Neural progenitor cell (in vitro differentiated cells): ENCODE data around the gene PRMT6.
"Not testable (repeated sequence)": the region's sequence is repeated elsewhere in the genome, so short reads cannot be mapped to it uniquely, and the experiment has no call there.

Source experiments
- CTCF ChIP-seq: fragments of 200-600 bp; sonication (generic); IDR thresholded peaks from 2 replicates; pipeline ENCODE4 v1.5.1; 2017; ENCODE audit warnings: antibody characterized with exemption, mild to moderate bottlenecking
- EZH2 ChIP-seq: fragments of 200-600 bp; sonication (generic); IDR thresholded peaks from 2 replicates; pipeline ENCODE4 v1.6.1; 2017; ENCODE audit warnings: antibody characterized with exemption, mild to moderate bottlenecking, moderate library complexity

DNA sequence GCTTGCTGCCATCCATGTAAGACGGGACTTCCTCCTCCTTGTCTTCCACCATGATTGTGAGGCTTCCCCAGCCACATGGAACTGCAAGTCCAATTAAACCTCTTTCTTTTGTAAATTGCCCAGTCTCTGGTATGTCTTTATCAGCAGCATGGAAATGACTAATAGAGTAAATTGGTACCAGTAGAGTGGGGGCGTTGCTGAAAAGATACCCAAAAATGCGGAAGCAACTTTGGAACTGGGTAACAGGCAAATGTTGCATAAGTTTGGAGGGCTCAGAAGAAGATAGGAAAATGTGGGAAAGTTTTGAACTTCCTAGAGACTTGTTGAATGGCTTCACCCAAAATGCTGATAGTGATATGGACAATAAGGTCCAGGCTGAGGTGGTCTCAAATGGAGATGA lies 17.6 kb upstream of the PRMT6 start:
- not testable (repeated sequence) for TF ChIP-seq CTCF, EZH2
